Caco-2 (cell line): Measurements from ENCODE around the gene TYMP. TPM values are rescaled to one million over a fixed set of nuclear protein-coding genes. Genes with fewer than 3 reads are reported as not detected.

Experiments used
- BruUV-seq: library from RNA; stranded (reverse); fragments of 400-500 nt; replicated peaks from 2 replicates; lab custom pipeline; 2021; lab: Mats Ljungman, UMichigan
- CTCF ChIA-PET: fragments of 300-600 bp; sonication (Branson Sonifier 250); formaldehyde crosslinking; loops from one replicate; lab custom pipeline; 2022; ENCODE audit warnings: antibody characterized with exemption; lab: Charles Lee
- POLR2A ChIA-PET: fragments of 300-600 bp; sonication (Branson Sonifier 250); formaldehyde crosslinking; loops from one replicate; lab custom pipeline; 2022; ENCODE audit warnings: antibody characterized with exemption; lab: Charles Lee
- DNase-seq, 2 experiments: peaks; one replicate each; pipeline versions ENCODE4 v3.0.0 to v3.0.0-alpha.2; 2020 to 2022
- H3K27me3 ChIP-seq: replicated peaks from 2 replicates; pipeline ENCODE4 v1.6.0; 2011; ENCODE audit warnings: low read length; ENCODE audit not compliant: control insufficient read depth, insufficient read depth
- H3K36me3 ChIP-seq: 2 replicates; pipeline ENCODE4 v1.5.1; 2011; ENCODE audit warnings: low read length; ENCODE audit not compliant: control insufficient read depth, insufficient read depth
- H3K4me1 ChIP-seq: fragments of 250-450 bp; sonication (Bioruptor Pico); 2 replicates; pipeline ENCODE4 v1.5.1; 2020; ENCODE audit warnings: mild to moderate bottlenecking
- H3K4me3 ChIP-seq: 2 replicates; pipeline ENCODE4 v1.5.1; 2011; ENCODE audit warnings: low read depth, mild to moderate bottlenecking, control low read depth, low read length
- H3K9me3 ChIP-seq: fragments of 250-450 bp; sonication (Bioruptor Pico); 2 replicates; pipeline ENCODE4 v1.5.1; 2020; ENCODE audit warnings: mild to moderate bottlenecking, moderate library complexity
- H3K27ac Mint-ChIP-seq: one replicate; pipeline ENCODE4 v1.8.0; 2022; ENCODE audit warnings: mixed read lengths; ENCODE audit not compliant: unreplicated experiment
- H3K27me3 Mint-ChIP-seq: one replicate; pipeline ENCODE4 v1.8.0; 2022; ENCODE audit warnings: mixed read lengths; ENCODE audit not compliant: insufficient read depth, unreplicated experiment
- H3K36me3 Mint-ChIP-seq: one replicate; pipeline ENCODE4 v1.8.0; 2022; ENCODE audit warnings: mild to moderate bottlenecking, mixed read lengths; ENCODE audit not compliant: insufficient read depth, unreplicated experiment
- H3K4me1 Mint-ChIP-seq: one replicate; pipeline ENCODE4 v1.8.0; 2022; ENCODE audit warnings: low read depth, mixed read lengths; ENCODE audit not compliant: unreplicated experiment
- H3K4me3 Mint-ChIP-seq: one replicate; pipeline ENCODE4 v1.8.0; 2022; ENCODE audit warnings: mild to moderate bottlenecking, moderate library complexity, mixed read lengths; ENCODE audit not compliant: unreplicated experiment
- H3K9me3 Mint-ChIP-seq: one replicate; pipeline ENCODE4 v1.8.0; 2022; ENCODE audit warnings: mixed read lengths; ENCODE audit not compliant: unreplicated experiment
- intact Hi-C: fragments of 100-400 bp; cut with micrococcal nuclease; formaldehyde crosslinking; loops from one replicate; pipeline ENCODE4 v1.10.0; 2022; ENCODE audit not compliant: unreplicated experiment
- total RNA-seq: library from RNA; stranded (reverse); gene quantifications from 2 replicates; pipeline ENCODE4 v1.2.3, GENCODE V29; 2022
- TF ChIP-seq, protein P1 (sequence below), 2 experiments: fragments of 200-600 bp in 1 of 2; IDR thresholded peaks; 1 replicate in 1 of 2; 2 replicates in 1 of 2; pipeline versions ENCODE4 v1.5.1 to v1.8.0; 2011 to 2022; ENCODE audit warnings: antibody characterized with exemption in 1 of 2, control low read depth in 1 of 2, inconsistent platforms in 1 of 2, low read depth in 1 of 2, low read length in 1 of 2, mild to moderate bottlenecking in 1 of 2, moderate library complexity in 1 of 2; ENCODE audit not compliant: insufficient read depth in 1 of 2, severe bottlenecking in 1 of 2, unreplicated experiment in 1 of 2

The TYMP gene
- total RNA-seq, 1 experiment from 2014 or later, result 3.9 TPM

DNA sequence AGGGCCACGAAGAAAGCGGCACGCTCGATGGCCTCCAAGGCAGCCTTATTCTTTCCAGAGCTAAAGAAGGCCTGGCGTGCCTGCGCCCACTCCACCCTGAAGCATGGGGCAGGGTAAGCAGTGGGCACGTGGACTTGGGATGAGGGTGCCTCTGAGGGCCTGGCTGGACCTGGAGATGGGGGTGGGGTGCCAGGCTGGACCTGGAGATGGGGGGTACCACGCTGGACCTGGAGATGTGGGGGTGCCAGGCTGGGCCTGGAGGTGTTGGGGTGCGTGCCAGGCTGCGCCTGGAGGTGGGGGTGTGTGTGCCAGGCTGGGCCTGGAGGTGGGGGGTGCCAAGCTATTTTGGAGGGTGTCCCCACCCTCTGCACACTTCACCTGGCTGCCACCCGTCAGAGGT is 43.2 kb upstream of the TYMP start:
- H3K36me3 Mint-ChIP-seq, result no peaks in the 10 kb centered on the region
- peaks cover 10% of the 10 kb centered on the region; the same call in 1 of the 2 replicates for H3K4me1 ChIP-seq
- CTCF ChIA-PET, result interaction anchor here (0.9 to 1.2 kb wide), 2 partner anchors 46 to 48 kb away, joined by 3 to 4 read pairs; partner anchors contain the start of gene SCO2

DNA sequence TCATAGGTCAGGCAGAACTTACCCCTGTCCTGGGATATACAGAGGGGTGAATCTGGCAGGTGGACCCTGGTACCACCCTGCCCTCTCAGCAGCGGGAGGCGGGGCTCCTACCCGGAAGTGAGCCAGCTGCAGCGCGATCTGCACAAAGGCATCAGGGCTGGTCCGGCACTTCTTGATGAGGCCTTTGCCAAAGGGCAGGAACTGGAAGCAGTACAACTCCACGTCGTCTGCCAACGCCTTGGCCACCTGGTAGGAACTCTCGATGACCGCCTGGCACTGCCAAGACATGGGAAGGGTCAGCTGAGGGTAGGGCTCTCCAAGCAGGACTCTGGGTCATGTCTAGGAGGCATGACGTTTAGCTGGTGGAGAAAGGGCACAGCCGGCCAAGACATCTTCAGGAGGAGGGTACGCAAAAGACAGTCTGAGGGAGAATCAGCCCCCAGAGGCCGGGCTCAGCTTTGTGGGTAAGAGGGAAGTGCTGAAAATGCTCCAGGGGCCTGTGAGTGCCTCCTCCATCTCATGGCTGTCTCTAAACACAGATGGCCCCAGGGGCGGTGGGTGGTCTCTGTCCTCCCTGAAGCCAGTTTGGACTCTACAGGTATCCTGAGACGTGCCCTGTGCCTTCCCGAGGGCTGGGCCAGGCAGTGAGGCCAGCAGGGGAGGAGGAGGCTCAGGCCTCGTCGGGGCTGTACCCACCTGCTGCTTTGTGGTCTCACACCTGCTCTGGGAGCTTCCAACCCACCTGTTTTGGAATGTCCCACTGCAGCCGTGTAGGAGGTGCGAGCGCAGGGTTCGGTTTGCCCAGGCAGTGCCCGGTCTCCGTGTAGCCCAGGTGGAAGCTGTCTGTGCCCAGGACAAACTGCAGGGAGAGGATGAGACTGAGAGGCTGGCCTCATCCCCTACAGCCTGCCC is 41.7 kb upstream of the TYMP start:
- H3K4me3 ChIP-seq, result no peak overlapping the region
- Mint-ChIP-seq H3K4me1 (no peaks in the 10 kb centered on the region), H3K36me3 (no peaks in the 10 kb centered on the region), H3K9me3 (no peaks in the 10 kb centered on the region), H3K27ac (no peak overlapping the region), H3K4me3 (no peak overlapping the region), H3K27me3 (no peaks in the 10 kb centered on the region)
- ChIA-PET POLR2A (no interaction called here), CTCF (interaction anchor here (0.8 to 1.2 kb wide), 2 partner anchors 46 to 57 kb away, joined by 3 to 4 read pairs; partner anchors contain the start of genes ARSA and SCO2)
- H3K36me3 ChIP-seq, result no peaks in the 10 kb centered on the region
- no peaks in the 10 kb centered on the region for H3K9me3 ChIP-seq
- H3K27me3 ChIP-seq, result no peaks in the 10 kb centered on the region
- TF ChIP-seq, protein P1, sequence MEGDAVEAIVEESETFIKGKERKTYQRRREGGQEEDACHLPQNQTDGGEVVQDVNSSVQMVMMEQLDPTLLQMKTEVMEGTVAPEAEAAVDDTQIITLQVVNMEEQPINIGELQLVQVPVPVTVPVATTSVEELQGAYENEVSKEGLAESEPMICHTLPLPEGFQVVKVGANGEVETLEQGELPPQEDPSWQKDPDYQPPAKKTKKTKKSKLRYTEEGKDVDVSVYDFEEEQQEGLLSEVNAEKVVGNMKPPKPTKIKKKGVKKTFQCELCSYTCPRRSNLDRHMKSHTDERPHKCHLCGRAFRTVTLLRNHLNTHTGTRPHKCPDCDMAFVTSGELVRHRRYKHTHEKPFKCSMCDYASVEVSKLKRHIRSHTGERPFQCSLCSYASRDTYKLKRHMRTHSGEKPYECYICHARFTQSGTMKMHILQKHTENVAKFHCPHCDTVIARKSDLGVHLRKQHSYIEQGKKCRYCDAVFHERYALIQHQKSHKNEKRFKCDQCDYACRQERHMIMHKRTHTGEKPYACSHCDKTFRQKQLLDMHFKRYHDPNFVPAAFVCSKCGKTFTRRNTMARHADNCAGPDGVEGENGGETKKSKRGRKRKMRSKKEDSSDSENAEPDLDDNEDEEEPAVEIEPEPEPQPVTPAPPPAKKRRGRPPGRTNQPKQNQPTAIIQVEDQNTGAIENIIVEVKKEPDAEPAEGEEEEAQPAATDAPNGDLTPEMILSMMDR (IDR thresholded peaks at IDR 0.05; ENCODE audit: insufficient read depth in 1 of 2, low read depth in 1 of 2, low read length in 1 of 2, severe bottlenecking in 1 of 2, unreplicated experiment in 1 of 2), result no peak
- peaks cover 10% of the 10 kb centered on the region; the same call in 1 of the 2 replicates for H3K4me1 ChIP-seq
- DNase-seq, result no peak
- intact Hi-C loops, result no loop called here
- no TSS peak for BruUV-seq

More for the DNA sequence above, 43.2 kb upstream of the TYMP start:
- H3K27me3 ChIP-seq, result no peaks in the 10 kb centered on the region
- POLR2A ChIA-PET, result no interaction called here
- no peak overlapping the region for H3K4me3 Mint-ChIP-seq
- no peak overlapping the region for H3K4me3 ChIP-seq
- no peaks in the 10 kb centered on the region for H3K9me3 Mint-ChIP-seq
- no peaks in the 10 kb centered on the region for H3K27me3 Mint-ChIP-seq
- H3K9me3 ChIP-seq, result no peaks in the 10 kb centered on the region
- intact Hi-C loops, result no loop called here
- H3K4me1 Mint-ChIP-seq, result no peaks in the 10 kb centered on the region
- no peak overlapping the region for H3K27ac Mint-ChIP-seq
- DNase-seq, result no peak
- TF ChIP-seq, protein P1 (IDR thresholded peaks at IDR 0.05; ENCODE audit: insufficient read depth in 1 of 2, low read depth in 1 of 2, low read length in 1 of 2, severe bottlenecking in 1 of 2, unreplicated experiment in 1 of 2), result no peak
- no peaks in the 10 kb centered on the region for H3K36me3 ChIP-seq
- no TSS peak for BruUV-seq

DNA sequence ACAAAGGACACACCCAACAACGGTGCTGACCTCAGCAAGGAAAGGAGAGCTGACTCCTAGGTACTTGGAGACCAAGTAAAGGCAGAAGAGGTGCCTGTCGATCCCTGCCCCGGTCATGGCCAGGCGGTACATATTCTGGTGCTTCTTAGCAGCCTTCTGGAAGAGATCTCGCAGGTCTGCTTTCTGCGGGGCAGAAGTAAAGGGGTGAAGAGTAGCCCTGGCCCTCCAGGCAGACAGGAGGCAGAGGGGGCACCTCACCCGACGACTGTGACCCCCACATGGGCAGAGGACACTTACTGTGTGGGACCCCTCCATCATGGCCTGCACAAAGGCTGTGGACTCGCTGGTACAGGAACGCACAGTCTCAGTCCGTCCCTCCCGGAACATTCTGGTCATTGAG is 41.0 kb upstream of the TYMP start:
- H3K9me3 Mint-ChIP-seq, result no peaks in the 10 kb centered on the region
- Histone ChIP-seq H3K36me3 (no peaks in the 10 kb centered on the region), H3K27me3 (no peaks in the 10 kb centered on the region), H3K4me3 (no peak overlapping the region), H3K9me3 (no peaks in the 10 kb centered on the region), H3K4me1 (peaks cover 10% of the 10 kb centered on the region; the same call in 1 of the 2 replicates)
- H3K27me3 Mint-ChIP-seq, result no peaks in the 10 kb centered on the region
- intact Hi-C loops, result no loop called here
- no peak overlapping the region for H3K4me3 Mint-ChIP-seq
- DNase-seq, result no peak
- no peaks in the 10 kb centered on the region for H3K36me3 Mint-ChIP-seq
- TF ChIP-seq, protein P1 (IDR thresholded peaks at IDR 0.05; ENCODE audit: insufficient read depth in 1 of 2, low read depth in 1 of 2, low read length in 1 of 2, severe bottlenecking in 1 of 2, unreplicated experiment in 1 of 2), result no peak
- ChIA-PET CTCF (no interaction called here), POLR2A (interaction anchor here (0.6 kb wide), 1 partner anchor 45 kb away, joined by 3 read pairs; the partner anchor contains the start of gene SCO2)
- no TSS peak for BruUV-seq
- no peaks in the 10 kb centered on the region for H3K4me1 Mint-ChIP-seq
- H3K27ac Mint-ChIP-seq, result no peak overlapping the region
